IMR-90 (cell line): Measurements from ENCODE around the gene VWA5A. TPM values are rescaled to one million over a fixed set of nuclear protein-coding genes. Genes with fewer than 3 reads are reported as not detected.
"Not testable (repeated sequence)": the region's sequence is repeated elsewhere in the genome, so short reads cannot be mapped to it uniquely, and the experiment has no call there.

Experiments
- ATAC-seq: fragments of 200-7000 bp; cut with Tn5 transposase; 2 replicates; pipeline ENCODE4 v1.9.1; 2020; ENCODE audit warnings: low read depth, mild to moderate bottlenecking, moderate library complexity
- BruUV-seq: library from RNA; stranded (reverse); fragments of 400-500 nt; replicated peaks from 2 replicates; lab custom pipeline; 2021; lab: Mats Ljungman, UMichigan
- CTCF ChIA-PET: fragments of 300-600 bp; formaldehyde crosslinking; extraction: SDS; loops from one replicate; lab custom pipeline; 2021; ENCODE audit warnings: antibody characterized with exemption; lab: Yijun Ruan, JAX
- POLR2A ChIA-PET: fragments of 300-600 bp; sonication (Branson Sonifier 250); formaldehyde crosslinking; loops from one replicate; lab custom pipeline; 2022; ENCODE audit warnings: antibody characterized with exemption; ENCODE audit not compliant: unreplicated experiment; lab: Charles Lee
- DNase-seq: peaks from one replicate; pipeline ENCODE4 v3.0.0; 2013
- H2AFZ ChIP-seq: replicated peaks from 2 replicates; pipeline ENCODE3; 2013; ENCODE audit warnings: low read length, mild to moderate bottlenecking; ENCODE audit not compliant: poor library complexity
- H2AK5ac ChIP-seq: 2 replicates; pipeline ENCODE4 v1.6.1; 2013; ENCODE audit warnings: low read depth, low read length, inconsistent platforms
- H2AK9ac ChIP-seq: replicated peaks from 2 replicates; pipeline ENCODE3; 2013; ENCODE audit warnings: mild to moderate bottlenecking, low read depth, low read length, moderate library complexity; ENCODE audit not compliant: poor library complexity
- H2BK120ac ChIP-seq: 2 replicates; pipeline ENCODE4 v1.6.1; 2013; ENCODE audit warnings: low read depth, low read length, inconsistent platforms
- H2BK15ac ChIP-seq: 3 replicates; pipeline ENCODE4 v1.6.1; 2013; ENCODE audit warnings: low read depth, low read length, inconsistent platforms
- H2BK20ac ChIP-seq: 2 replicates; pipeline ENCODE4 v1.6.1; 2013; ENCODE audit warnings: low read depth, mild to moderate bottlenecking, inconsistent platforms, low read length, moderate library complexity
- H2BK5ac ChIP-seq: 2 replicates; pipeline ENCODE4 v1.6.1; 2013; ENCODE audit warnings: mild to moderate bottlenecking, low read depth, low read length, inconsistent platforms; ENCODE audit not compliant: poor library complexity, severe bottlenecking
- H3K14ac ChIP-seq: replicated peaks from 2 replicates; pipeline ENCODE4 v1.6.1; 2013; ENCODE audit warnings: low read depth, low read length, inconsistent platforms
- H3K18ac ChIP-seq: 2 replicates; pipeline ENCODE4 v1.6.1; 2013; ENCODE audit warnings: low read depth, low read length, control low read depth
- H3K23ac ChIP-seq: 2 replicates; pipeline ENCODE4 v1.6.1; 2013; ENCODE audit warnings: low read depth, low read length, inconsistent platforms
- H3K27ac ChIP-seq: 2 replicates; pipeline ENCODE4 v1.5.1; 2013; ENCODE audit warnings: mild to moderate bottlenecking, control low read depth, low read length; ENCODE audit not compliant: insufficient read depth
- H3K27me3 ChIP-seq: 2 replicates; pipeline ENCODE4 v1.6.1; 2013; ENCODE audit warnings: low read length; ENCODE audit not compliant: control insufficient read depth, insufficient read depth
- H3K36me3 ChIP-seq: 2 replicates; pipeline ENCODE4 v1.6.1; 2013; ENCODE audit warnings: low read length, mixed read lengths; ENCODE audit not compliant: control insufficient read depth, insufficient read depth
- H3K4ac ChIP-seq: 2 replicates; pipeline ENCODE4 v1.6.1; 2013; ENCODE audit warnings: low read depth, low read length, inconsistent platforms
- H3K4me1 ChIP-seq: 2 replicates; pipeline ENCODE4 v1.6.1; 2013; ENCODE audit warnings: low read length, mixed read lengths; ENCODE audit not compliant: control insufficient read depth, insufficient read depth
- H3K4me2 ChIP-seq: 2 replicates; pipeline ENCODE4 v1.6.1; 2013; ENCODE audit warnings: low read depth, mild to moderate bottlenecking, control low read depth, low read length, moderate library complexity
- H3K4me3 ChIP-seq: 2 replicates; pipeline ENCODE4 v1.5.1; 2013; ENCODE audit warnings: low read depth, mild to moderate bottlenecking, control low read depth, low read length, moderate library complexity; ENCODE audit not compliant: insufficient read depth
- H3K56ac ChIP-seq: 2 replicates; pipeline ENCODE4 v1.6.1; 2013; ENCODE audit warnings: low read length, inconsistent platforms; ENCODE audit not compliant: insufficient read depth; ENCODE audit errors: extremely low read depth
- H3K79me1 ChIP-seq, 2 experiments: 2 replicates each; pipeline ENCODE4 v1.6.1; 2013; ENCODE audit warnings: low read length in 2 of 2, inconsistent platforms in 1 of 2, low read depth in 1 of 2
- H3K9ac ChIP-seq: 2 replicates; pipeline ENCODE4 v1.6.1; 2013; ENCODE audit warnings: low read depth, low read length, control low read depth
- H3K9me1 ChIP-seq: 2 replicates; pipeline ENCODE4 v1.6.1; 2013; ENCODE audit warnings: low read length, inconsistent platforms; ENCODE audit not compliant: insufficient read depth
- H3K9me3 ChIP-seq: 2 replicates; pipeline ENCODE4 v1.6.1; 2013; ENCODE audit warnings: low read length; ENCODE audit not compliant: control insufficient read depth, insufficient read depth
- H4K20me1 ChIP-seq: 2 replicates; pipeline ENCODE4 v1.6.1; 2013; ENCODE audit warnings: low read length, inconsistent platforms; ENCODE audit not compliant: insufficient read depth
- H4K5ac ChIP-seq: 2 replicates; pipeline ENCODE4 v1.6.1; 2013; ENCODE audit warnings: mild to moderate bottlenecking, low read depth, low read length, control low read depth
- H4K8ac ChIP-seq, 2 experiments: 2 replicates each; pipeline ENCODE4 v1.6.1; 2013; ENCODE audit warnings: low read depth in 2 of 2, low read length in 2 of 2, control low read depth in 1 of 2, inconsistent platforms in 1 of 2
- H4K91ac ChIP-seq: 2 replicates; pipeline ENCODE4 v1.6.1; 2013; ENCODE audit warnings: low read depth, low read length, inconsistent platforms; ENCODE audit not compliant: insufficient read depth
- BHLHE40 ChIP-seq: fragments of 150-350 bp; IDR thresholded peaks from 2 replicates; pipeline ENCODE4 v1.6.1; 2016; ENCODE audit warnings: mild to moderate bottlenecking, low read depth, low read length
- FOS ChIP-seq: fragments of 150-350 bp; IDR thresholded peaks from 2 replicates; pipeline ENCODE4 v1.6.1; 2016; ENCODE audit warnings: low read depth, low read length
- MAFK ChIP-seq: IDR thresholded peaks from 2 replicates; pipeline ENCODE4 v1.6.1; 2012; ENCODE audit warnings: low read depth, low read length, improper control_type of control experiment
- MXI1 ChIP-seq: IDR thresholded peaks from 2 replicates; pipeline ENCODE4 v1.6.1; 2012; ENCODE audit warnings: low read depth, mild to moderate bottlenecking, low read length, moderate library complexity, borderline replicate concordance
- RCOR1 ChIP-seq: IDR thresholded peaks from 2 replicates; pipeline ENCODE4 v1.6.1; 2012; ENCODE audit warnings: mild to moderate bottlenecking, low read length, improper control_type of control experiment; ENCODE audit not compliant: insufficient replicate concordance
- RFX5 ChIP-seq: IDR thresholded peaks from 2 replicates; pipeline ENCODE4 v1.8.0; 2012; ENCODE audit warnings: low read depth, mild to moderate bottlenecking, low read length, moderate library complexity
- SMC3 ChIP-seq: fragments of 150-350 bp; IDR thresholded peaks from 2 replicates; pipeline ENCODE4 v1.6.1; 2016; ENCODE audit warnings: low read depth, mild to moderate bottlenecking, antibody characterized with exemption, low read length, moderate library complexity
- WGBS, 2 experiments: methylation state at CpG; one replicate each; pipeline versions ENCODE4 v1.1.5 to v1.1.7; 2013; ENCODE audit warnings: missing lambda C conversion rate in 2 of 2; ENCODE audit not compliant: insufficient read length in 1 of 2; ENCODE audit errors: extremely low coverage in 2 of 2; 5-methylcytosine and 5-hydroxymethylcytosine counted together
- dilution Hi-C: fragments of 300-500 bp; cut with HindIII; formaldehyde crosslinking; loops from one replicate; pipeline ENCODE4 v1.14.3; 2018; ENCODE audit warnings: low sequenced_read_pairs; ENCODE audit not compliant: unreplicated experiment
- in situ Hi-C: fragments of 300-500 bp; cut with MboI; formaldehyde crosslinking; loops from 3 replicates; pipeline ENCODE4 v1.14.3; 2019; ENCODE audit warnings: low sequenced_read_pairs, inconsistent platforms, mixed read lengths
- intact Hi-C: fragments of 100-400 bp; cut with micrococcal nuclease; formaldehyde crosslinking; loops from 2 replicates; pipeline ENCODE4 v1.10.0; 2022
- polyA plus RNA-seq, 3 experiments: library from polyadenylated mRNA; depleted of rRNA; stranded (reverse); fragments of >200 nt; gene quantifications; 2 replicates each; pipeline ENCODE4 v1.2.3, GENCODE V29; 2012; ENCODE audit warnings: low replicate concordance in 1 of 3
- total RNA-seq: library from RNA; depleted of rRNA; stranded (reverse); fragments of >200 nt; gene quantifications from 2 replicates; pipeline ENCODE4 v1.2.3, GENCODE V29; 2012

Gene VWA5A
- total and polyA plus RNA-seq, 2 of the 4 experiments (the other 2 are of a cell fraction), result 5.6 to 6.8 TPM

GRCh38 chr11:124123622-124124021 lies 8.4 kb downstream of the VWA5A start:
- no peaks in the 10 kb centered on the region for H3K9me3 ChIP-seq
- no peak overlapping the region for H2BK15ac ChIP-seq
- TF ChIP-seq MXI1 (no peak), FOS (no peak), RCOR1 (no peak), SMC3 (no peak), BHLHE40 (no peak), MAFK (no peak), RFX5 (no peak)
- H3K18ac ChIP-seq, result no peak overlapping the region
- H2BK20ac ChIP-seq, result no peak overlapping the region
- H3K14ac ChIP-seq, result no peak overlapping the region
- H3K4me1 ChIP-seq, result no peaks in the 10 kb centered on the region
- no peak overlapping the region for H2BK120ac ChIP-seq
- H3K79me1 ChIP-seq, result no peaks in the 10 kb centered on the region
- no peaks in the 10 kb centered on the region for H3K27me3 ChIP-seq
- dilution Hi-C loops (no loop called here), intact Hi-C loops (no loop called here), in situ Hi-C loops (no loop called here)
- no CpG with 5 or more reads among the region's 2 CpGs for WGBS, 2 experiments
- H3K4me2 ChIP-seq, result no peak overlapping the region
- H3K9me1 ChIP-seq, result no peaks in the 10 kb centered on the region
- no peak overlapping the region for H2AK5ac ChIP-seq
- H2BK5ac ChIP-seq, result no peak overlapping the region
- no peak overlapping the region for H4K91ac ChIP-seq
- ChIA-PET POLR2A (no interaction called here), CTCF (interaction anchor here (1.8 kb wide), 1 partner anchor 54 kb away, joined by 6 read pairs; no protein-coding TSS in a partner anchor)
- no peak overlapping the region for H3K23ac ChIP-seq
- no peak overlapping the region for H4K8ac ChIP-seq
- H4K20me1 ChIP-seq, result no peaks in the 10 kb centered on the region
- DNase-seq, result no peak
- no peak overlapping the region for H2AFZ ChIP-seq
- no peak overlapping the region for H2AK9ac ChIP-seq
- BruUV-seq, result no TSS peak
- H3K4me3 ChIP-seq, result no peak overlapping the region
- no peak for ATAC-seq
- no peak overlapping the region for H3K9ac ChIP-seq
- H3K27ac ChIP-seq, result no peak overlapping the region
- H3K4ac ChIP-seq, result no peak overlapping the region
- H4K5ac ChIP-seq, result no peak overlapping the region
- peaks cover 19% of the 10 kb centered on the region for H3K36me3 ChIP-seq
- no peak overlapping the region for H3K56ac ChIP-seq

- H3K23ac ChIP-seq, H3K79me1 ChIP-seq, BruUV-seq, H2AK9ac ChIP-seq, H2BK120ac ChIP-seq, dilution Hi-C loops, ATAC-seq, H3K14ac ChIP-seq, H3K9me3 ChIP-seq, POLR2A ChIA-PET, H3K4me1 ChIP-seq, H2AFZ ChIP-seq, H3K56ac ChIP-seq, H4K8ac ChIP-seq, H2BK20ac ChIP-seq, H3K4ac ChIP-seq, H4K91ac ChIP-seq, in situ Hi-C loops, DNase-seq, CTCF ChIA-PET, H4K20me1 ChIP-seq, H2AK5ac ChIP-seq, H3K4me2 ChIP-seq, H3K9me1 ChIP-seq, intact Hi-C loops, H4K5ac ChIP-seq, H3K4me3 ChIP-seq, H3K27ac ChIP-seq, H3K18ac ChIP-seq, H3K9ac ChIP-seq, H2BK5ac ChIP-seq, H2BK15ac ChIP-seq, H3K27me3 ChIP-seq: not testable (repeated sequence)
- H3K36me3 ChIP-seq, result peaks cover 11% of the 10 kb centered on the region
- no CpG with 5 or more reads among the region's 1 CpG for WGBS, 2 experiments
These were observed 11.9 kb downstream of the VWA5A start for GRCh38 chr11:124127134-124127533.
